GM18508 (cell line): Measurements from ENCODE around the gene LDLRAD4.

Experiments
- ATAC-seq: cut with Tn5 transposase; IDR thresholded peaks from one replicate; pipeline ENCODE4 v1.9.1; 2021; ENCODE audit warnings: moderate number of reproducible peaks; ENCODE audit not compliant: insufficient read depth, unreplicated experiment

Gene LDLRAD4

DNA sequence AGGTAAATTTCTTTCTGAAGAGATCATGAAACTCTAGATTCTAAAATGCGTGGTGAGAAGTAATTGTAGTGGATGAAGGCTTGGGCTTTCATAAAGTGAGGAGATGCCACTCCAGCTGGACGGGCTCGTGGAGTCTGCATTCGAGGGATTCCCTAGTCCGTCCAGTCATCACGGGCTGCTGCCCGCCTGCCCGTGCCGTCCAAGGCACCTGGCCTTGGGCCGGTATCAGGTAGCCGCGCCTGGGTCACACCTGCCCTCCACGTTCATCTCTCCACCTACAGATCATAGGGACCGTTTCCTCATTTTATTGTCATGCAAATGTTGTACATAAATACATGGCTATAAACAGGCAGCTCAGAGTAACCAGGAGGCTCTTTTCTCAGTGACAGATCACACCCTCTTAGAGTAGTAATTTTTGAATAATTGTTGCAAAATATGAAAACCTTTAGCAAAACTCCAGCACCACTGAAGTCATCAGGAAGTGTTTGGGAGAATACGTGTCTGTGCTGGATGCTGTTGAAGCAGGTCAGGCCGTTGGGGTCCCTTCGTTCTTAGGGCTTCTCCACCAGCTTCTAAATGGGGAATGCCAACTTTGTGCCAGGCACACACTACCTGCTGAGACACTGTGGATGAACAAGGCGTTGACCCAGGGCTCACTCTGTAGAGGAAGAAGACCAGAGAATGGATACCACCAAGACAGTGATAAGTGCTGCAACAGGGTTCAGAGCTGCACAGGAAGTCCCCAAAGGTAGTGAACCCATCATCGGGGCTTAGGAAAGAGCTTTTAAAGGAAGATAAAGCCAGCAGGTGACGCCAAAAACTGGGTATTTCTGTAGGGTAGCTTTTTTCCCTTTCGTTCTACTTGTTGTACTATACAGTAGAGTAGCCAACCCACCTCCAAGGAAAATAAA lies 395.3 kb downstream of the LDLRAD4 start:
- ATAC-seq: no peak

DNA sequence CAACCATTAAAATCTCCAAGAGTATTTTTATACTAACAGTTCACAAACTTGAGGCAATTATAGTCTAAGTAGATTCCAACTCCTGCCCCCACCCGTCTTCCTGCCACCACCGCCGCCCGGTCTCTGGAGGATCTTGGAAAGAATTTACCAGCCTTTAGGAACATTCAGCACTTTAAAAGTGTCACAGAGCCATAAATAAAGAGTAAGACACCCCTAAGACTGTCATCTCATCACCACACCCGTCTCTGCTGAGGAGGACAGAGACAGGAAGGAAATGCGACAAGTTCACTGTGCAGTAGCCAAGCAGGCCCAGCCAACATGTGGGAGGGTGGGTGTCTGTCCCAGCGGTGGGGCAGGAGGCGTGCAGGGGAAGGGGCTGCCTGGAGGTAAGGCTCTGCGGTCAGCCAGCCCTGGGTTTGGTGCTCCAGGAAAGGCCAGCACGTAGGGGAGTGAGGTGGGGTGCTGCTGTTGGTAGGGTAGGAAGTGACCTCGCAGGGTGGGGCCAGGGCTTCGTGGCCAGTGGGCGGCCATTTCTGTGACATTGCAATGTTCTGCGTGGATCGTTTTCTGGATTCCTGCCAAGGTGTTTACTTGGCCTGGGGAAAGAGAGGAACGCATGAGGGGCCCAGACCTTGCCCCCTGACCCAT lies 396.2 kb downstream of the LDLRAD4 start:
- ATAC-seq: no peak

DNA sequence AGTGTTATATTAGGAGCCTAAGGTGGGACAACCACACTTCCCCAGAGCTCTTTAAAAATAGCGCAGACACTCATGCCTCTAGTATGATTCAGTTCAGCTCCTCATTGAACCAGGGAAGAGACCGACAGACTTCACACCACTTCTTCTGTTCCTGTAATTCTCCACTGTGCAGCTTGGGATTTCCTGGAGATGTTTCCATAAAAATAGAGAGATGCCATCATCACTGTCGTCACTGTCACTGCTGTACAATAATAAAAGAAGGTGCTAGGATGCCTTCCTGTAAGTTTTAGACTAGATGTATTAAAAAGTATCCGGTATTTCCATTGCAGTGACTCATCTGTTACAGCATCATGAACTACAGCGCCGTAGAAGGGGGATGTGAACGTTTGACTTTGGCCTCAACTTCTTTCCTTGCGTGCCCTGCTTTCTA lies 396.9 kb downstream of the LDLRAD4 start:
- ATAC-seq: no peak

DNA sequence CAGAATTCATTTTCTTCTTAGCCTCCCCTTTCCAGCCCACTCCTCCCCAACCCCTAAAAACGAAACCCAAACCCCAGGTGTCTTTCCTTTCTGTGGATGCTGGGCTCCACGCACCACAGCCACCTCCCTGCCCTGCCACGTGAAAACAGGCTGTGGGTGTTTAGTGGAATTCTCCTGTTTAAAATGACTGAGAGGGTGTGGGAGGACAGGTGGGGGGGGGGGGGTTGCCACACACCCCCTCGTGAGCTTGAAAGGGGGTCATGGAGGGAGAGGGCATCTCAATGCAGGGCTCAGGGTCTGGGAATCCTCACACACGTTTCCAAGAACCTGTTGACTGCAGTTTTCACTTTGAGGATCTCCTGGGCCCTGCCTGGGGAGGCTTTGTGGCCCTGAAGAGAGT lies 397.5 kb downstream of the LDLRAD4 start:
- no peak for ATAC-seq

DNA sequence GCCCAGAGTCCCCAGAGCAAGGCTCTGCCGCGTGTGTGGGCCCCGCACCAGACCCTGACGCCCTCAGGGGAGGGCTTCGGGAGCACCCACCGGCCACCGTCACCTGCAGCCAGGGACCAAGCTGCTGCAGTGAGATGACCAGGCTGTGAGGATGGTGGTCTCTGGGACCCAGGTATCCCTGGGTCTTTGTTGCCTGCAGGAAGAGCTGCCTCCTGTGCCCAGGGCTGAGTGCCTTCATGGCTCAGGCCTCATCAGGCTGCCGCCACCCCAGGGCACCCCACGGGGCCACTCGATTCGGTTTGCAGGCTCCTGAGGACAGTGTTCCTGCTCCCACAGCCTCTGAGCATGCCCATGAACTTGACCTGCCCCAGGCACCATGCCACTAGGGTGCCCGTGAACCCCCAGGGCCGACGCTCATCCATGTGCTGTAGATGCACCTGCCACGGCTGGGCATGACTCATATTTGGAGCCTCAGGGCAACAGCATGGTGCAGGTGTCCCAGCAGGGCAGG lies 398.0 kb downstream of the LDLRAD4 start:
- ATAC-seq: no peak

DNA sequence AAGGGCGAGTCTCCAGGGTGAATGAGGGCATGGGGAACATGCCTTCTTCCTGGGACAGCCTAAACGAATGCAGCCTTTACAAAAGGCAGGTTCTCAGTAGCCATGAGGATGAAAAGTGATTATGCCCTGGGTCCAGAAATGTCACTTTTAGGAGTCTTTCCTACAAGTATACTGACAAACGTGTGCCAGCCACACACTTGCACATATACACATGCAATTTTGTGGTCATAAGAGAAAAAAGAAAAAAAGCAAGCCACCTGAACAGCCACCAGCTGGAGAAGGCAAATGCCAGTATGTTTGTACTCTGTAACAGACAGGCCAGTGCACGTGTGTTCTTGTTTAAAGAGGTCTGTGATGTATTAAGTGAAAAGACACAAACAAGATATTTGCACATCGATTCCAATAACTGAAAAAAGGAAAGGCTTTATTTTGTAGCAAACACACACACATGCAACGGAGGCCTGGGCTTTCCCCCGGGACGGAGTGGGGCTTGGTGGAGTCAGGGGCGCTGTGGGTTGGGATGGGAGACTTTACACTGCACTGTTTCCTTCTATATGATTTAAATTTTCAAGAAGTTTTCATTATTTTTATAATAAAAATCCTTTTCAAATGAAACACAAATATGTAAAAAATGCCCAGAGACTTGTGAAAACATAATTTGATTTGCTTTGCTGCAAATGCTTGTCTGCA lies 399.4 kb downstream of the LDLRAD4 start:
- no peak for ATAC-seq

DNA sequence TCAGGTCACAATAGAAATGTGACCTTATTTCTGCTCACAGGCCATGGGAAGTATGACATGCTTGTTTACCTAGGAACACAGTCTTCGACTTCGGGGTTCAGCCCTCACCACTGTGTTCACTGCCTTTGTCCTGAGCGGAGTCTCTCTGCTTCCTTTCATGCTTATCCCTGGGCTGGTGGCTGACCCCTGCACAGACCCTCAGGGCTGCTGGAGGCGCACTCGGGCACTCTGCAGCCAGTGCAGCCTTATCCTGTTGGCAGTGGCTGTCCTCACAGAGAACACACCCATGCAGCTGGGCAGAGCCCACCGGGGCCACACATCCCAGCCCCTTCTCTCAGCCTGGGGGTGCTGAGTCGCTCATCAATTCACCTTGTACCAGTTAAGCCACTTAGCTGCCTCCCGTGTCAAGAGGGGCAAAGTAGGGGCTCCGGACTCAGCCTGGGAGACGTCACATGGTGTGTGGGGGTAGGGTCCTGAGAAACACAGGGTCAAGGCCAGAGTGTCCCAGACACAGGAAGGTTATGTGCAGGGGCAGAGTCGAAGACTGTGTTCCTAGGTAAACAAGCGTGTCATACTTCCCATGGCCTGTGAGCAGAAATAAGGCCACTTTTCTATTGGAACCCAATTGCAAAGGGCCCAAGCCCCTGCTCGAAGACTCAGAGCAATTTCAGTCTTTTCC lies 400.3 kb downstream of the LDLRAD4 start:
- no peak for ATAC-seq

DNA sequence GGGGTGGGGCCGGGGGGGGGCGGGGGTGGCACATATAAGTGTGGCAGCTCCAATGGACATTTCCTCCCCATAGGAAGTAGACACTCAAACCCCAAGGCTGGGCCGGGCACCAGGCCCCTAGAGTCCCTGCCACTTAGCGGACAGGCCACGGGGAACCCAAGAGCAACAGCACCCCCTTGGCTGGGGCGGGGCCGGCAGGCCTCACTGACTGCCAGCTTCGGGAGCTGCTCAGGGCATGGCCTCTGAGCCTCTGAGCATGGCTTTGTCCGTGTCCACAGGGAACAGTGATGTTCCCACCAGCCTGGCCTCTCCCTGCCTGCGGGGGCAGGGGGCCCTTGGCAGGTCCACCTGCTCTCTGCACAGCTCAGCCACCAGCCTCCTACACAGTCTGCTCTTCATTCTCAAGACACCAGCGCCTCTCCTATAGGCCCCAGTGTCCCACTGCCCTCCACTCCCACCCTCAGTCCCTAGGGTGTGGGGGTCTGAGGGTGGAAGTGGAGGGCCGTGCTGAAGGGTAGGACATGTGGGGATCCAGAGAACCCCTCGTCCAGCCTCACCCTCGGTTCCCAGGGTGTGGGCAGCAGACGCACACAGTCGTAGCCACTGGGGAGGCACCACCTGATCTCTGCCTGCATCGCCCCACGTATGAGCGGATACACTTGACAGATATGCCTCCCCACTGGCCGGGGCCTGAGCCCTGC lies 401.1 kb downstream of the LDLRAD4 start:
- ATAC-seq: no peak

DNA sequence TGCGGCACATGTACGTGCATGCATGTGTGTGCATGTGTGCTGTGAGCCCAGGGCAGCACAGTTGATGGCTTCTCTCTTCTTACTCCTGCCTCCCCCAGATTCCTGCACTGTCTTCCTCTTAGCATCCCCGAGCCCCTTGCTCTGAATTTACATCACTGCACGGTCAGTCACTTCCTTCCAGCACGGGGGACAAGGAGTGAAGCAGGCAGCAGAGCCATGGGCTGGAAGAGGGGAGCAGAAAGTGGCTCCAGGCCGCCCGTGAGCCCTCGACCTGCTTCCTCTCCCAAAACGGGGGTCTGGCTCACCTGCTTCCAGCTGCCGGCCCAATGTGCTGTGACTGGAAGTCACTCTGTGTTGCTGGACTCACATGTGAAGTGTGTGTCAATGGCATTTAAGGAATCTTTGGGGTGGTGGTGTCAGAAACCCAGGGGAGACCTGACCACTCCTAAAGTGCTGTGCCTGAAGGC lies 401.7 kb downstream of the LDLRAD4 start:
- no peak for ATAC-seq

DNA sequence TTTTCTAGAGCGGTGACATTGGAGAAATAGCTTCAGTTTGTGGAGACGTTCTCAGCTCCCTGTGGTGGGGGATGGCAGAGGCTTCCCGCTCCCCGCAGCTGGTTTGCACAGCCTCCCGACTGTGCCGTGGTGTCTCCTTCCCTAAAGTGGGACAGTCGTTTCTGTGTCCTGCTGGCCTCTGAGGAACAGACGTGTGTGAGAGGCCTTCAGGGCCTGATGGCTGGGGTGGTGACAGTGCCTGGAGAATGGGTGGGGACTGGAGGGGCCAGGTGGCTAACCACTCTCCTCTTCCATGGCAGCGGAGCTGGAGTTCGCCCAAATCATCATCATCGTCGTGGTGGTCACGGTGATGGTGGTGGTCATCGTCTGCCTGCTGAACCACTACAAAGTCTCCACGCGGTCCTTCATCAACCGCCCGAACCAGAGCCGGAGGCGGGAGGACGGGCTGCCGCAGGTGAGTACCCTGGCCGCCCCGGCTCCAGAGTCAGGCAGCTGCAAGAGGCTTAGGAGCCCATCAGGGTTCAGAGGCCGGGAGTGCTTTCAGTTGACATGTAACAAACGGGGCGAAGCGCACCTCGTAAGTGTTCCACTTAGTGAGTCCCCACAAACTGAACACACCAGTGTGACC lies 402.4 kb downstream of the LDLRAD4 start:
- no peak for ATAC-seq

DNA sequence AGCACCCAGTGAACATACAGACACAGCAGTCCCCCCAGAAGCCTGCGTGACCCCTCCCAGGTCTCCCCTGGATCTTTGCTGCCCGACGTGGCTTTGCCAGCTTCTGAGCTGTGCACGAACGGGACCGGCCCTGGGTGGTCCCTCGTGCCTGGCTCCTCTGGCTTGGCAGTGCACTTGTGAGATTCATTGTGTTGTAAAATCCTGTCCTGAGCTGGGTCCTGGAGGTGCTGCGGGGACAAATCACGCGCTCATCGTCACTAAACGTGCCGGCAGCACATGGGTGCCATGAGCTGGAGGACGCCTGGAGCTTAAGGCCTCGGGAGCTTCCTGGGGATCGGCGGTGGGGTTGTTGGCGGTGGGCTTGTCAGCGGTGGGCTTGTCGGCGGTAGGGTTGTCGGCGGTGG lies 402.9 kb downstream of the LDLRAD4 start:
- no peak for ATAC-seq

DNA sequence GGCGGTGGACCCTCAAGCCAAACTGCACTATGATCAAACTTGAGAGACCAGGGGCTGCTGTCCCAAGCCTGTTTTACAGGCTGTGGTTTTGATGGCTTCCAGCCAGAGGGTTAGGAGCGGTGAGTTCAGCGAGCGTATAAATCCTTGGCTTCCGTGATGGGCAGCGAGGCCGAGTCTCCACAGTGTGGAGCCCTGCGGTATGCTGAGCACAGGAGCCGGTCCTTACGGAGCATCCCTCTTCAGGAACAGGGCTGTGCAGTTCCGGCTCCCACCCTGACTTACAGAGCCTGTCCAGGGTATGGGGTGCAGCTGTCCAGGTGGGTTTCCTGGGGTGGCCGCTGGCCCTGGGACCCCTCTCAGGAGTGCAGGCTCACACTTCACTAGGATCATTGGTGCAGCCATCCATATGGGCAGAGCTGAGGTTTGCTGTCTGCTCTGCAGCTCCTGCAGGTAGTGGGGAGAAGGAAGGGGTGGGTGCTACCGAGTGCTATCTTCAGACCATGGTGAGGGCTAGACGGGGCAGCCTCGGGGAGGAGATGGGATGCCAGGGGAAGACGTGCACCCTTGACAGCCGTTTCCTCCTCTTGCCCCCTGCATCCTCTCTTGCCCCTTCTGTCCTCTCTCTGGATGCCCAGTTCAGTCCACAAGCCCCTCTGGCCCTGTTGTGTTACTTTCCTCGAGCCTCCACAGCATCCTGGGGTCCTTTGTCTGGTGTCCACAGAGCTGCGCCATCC lies 403.5 kb downstream of the LDLRAD4 start:
- ATAC-seq: no peak

DNA sequence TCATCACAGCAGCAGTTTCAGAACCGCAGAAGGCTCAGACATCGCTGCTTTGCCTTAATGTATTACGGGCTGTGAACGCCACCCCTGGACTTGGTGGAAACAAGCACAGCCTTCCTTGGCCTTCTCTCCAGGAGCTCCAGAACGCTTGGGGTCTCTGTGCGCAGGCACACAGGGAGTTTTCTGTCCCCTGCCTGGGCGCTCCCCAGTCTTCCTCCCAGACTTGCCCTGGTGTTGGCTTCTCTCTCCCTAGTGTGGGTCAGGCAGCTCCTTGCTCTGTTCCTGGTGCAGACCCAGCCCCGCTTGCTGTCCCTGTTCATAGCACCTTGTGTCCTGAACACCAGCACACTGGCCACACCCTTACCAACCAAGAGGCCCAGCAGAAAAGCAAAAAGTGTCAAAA lies 404.2 kb downstream of the LDLRAD4 start:
- no peak for ATAC-seq

DNA sequence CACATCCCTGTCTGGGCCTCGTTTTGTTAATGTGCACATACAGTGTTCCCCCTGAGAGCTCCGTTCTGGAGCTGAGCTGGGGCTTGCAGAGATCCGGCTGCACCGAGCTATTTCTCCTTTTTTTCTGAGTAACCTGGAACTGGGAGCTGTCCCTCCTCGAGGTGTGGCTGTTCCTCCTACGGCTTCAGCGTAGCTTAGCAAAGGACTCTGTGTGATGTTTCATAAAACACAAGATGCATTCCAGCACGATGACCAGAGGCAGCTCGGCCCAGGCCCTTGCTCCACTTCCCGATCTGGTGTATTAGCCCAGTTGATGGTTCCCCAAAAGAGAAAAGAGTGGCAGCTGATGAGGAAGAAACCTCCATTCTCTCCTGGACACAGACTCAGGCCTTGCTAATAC lies 404.8 kb downstream of the LDLRAD4 start:
- ATAC-seq: no peak

DNA sequence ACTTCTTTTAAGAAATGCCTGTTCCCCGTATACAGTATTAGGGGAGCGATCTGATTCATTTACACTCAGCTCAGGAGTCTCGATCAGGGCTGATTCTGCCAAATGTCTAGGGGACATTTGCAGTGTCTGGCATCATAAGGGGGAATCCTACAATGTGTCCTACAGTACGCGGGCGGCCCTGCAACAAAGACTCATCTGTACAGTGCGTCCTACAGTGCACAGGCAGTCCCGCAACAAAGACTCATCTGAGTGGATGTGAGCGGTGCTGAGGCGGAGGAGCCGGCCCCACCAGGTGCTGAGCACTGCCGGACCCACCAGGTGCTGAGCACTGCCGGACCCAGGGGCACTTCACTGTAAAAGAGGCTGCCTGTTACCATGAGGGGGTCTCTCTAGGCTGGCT lies 405.3 kb downstream of the LDLRAD4 start:
- ATAC-seq: no peak

DNA sequence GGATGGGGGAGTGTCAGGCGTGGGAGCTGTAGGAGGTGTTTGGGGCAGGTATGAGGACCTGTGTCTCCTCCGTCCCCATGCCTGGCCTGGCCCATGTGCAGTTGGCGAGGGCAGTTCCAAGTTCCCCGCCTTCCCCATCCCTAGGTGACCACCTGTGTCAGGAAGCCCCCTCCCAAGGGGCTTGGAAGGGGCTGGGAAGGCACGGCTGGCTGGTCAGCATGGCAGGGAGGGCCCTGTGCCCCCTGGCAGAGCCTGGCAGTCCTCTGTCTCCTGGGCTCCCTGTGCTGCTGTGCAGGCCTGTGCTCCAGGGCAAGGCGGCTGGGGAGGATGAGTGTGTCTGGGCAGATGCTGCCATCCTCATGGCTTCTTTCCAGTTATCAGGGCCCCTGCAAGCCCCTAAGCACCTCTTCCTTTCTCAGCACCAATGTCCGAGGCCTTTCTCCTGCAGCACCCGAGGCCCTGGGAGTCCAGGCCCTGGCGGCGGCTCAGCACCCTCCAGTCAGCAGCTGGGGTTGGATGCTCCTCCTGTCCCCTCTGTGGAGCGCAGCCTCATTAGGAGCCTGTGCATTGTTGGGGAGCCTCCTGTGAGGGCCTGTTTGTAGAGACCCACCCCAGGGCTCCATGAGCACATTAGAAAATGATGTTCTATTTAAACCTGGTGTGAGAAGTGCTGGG lies 406.1 kb downstream of the LDLRAD4 start:
- ATAC-seq: no peak

DNA sequence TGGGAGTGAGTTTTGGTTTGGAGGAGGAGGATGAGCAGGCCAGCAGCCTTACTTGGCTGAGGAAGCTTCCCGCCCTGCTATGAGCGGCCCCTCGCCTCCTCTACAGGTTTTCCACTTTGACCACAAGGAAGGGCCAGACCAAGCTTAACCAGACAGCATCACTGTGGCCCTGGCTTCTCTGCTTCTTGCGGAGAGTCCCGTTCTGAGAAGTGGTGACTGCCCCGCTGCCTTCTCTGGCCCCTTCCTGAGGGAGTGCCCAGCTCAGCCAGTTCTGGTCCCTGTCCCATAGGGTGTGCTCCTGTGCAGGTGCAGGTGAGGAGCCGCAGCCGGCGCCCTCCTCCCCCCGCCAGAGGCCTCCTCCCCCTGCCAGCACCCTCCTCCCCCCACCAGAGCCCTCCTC lies 406.8 kb downstream of the LDLRAD4 start:
- no peak for ATAC-seq
